Thymus (tissue), 11 donors: ENCODE measurements around the gene RANBP10. TPM values are rescaled to one million over a fixed set of nuclear protein-coding genes. Genes with fewer than 3 reads are reported as not detected.
"Not testable (repeated sequence)": the region's sequence is repeated elsewhere in the genome, so short reads cannot be mapped to it uniquely, and the experiment has no call there.

Source experiments
- DNase-seq, 9 donors: peaks; one replicate each; pipeline ENCODE4 v3.0.0-alpha.2; 2013; ENCODE audit warnings: low spot score in 9 of 9, low read depth in 6 of 9, missing footprints in 1 of 9
- H3K27ac ChIP-seq, 2 donors: one replicate each; pipeline ENCODE4 v1.5.1; 2013; ENCODE audit warnings: control low read depth in 1 of 2, low read depth in 1 of 2, low read length in 1 of 2, mild to moderate bottlenecking in 1 of 2, moderate library complexity in 1 of 2
- H3K27me3 ChIP-seq, 2 donors: one replicate each; pipeline ENCODE4 v1.5.1; 2013; ENCODE audit warnings: low read length in 1 of 2; ENCODE audit not compliant: control insufficient read depth in 2 of 2, insufficient read depth in 1 of 2
- H3K36me3 ChIP-seq, 2 donors: one replicate each; pipeline ENCODE4 v1.5.1; 2013; ENCODE audit warnings: low read length in 1 of 2, mild to moderate bottlenecking in 1 of 2, moderate library complexity in 1 of 2; ENCODE audit not compliant: control insufficient read depth in 2 of 2, insufficient read depth in 2 of 2
- H3K4me1 ChIP-seq, 2 donors: one replicate each; pipeline ENCODE4 v1.5.1; 2013; ENCODE audit warnings: low read length in 2 of 2; ENCODE audit not compliant: control insufficient read depth in 2 of 2, insufficient read depth in 2 of 2
- H3K4me3 ChIP-seq, 2 donors: one replicate each; pipeline ENCODE4 v1.5.1; 2013; ENCODE audit warnings: low read length in 2 of 2, control low read depth in 1 of 2, mild to moderate bottlenecking in 1 of 2
- H3K9me3 ChIP-seq, 2 donors: one replicate each; pipeline ENCODE4 v1.5.1; 2013; ENCODE audit warnings: low read length in 1 of 2, mild to moderate bottlenecking in 1 of 2; ENCODE audit not compliant: control insufficient read depth in 2 of 2, insufficient read depth in 1 of 2
- WGBS: extraction: QIAGEN DNeasy Blood & Tissue Kit; methylation state at CpG from one replicate; pipeline ENCODE4 v1.1.7; 2013; 5-methylcytosine and 5-hydroxymethylcytosine counted together
- polyA plus RNA-seq: library from polyadenylated mRNA; stranded (reverse); fragments of 200-250 nt; gene quantifications from one replicate; pipeline ENCODE4 v1.2.3, GENCODE V29; 2013
- total RNA-seq: library from RNA; stranded (reverse); fragments of 120-200 nt; gene quantifications from one replicate; pipeline ENCODE4 v1.2.4, GENCODE V29; 2013
- donor health status: healthy.

RANBP10 gene
- total and polyA plus RNA-seq, 2 donors: 3.7 to 10.7 TPM

DNA sequence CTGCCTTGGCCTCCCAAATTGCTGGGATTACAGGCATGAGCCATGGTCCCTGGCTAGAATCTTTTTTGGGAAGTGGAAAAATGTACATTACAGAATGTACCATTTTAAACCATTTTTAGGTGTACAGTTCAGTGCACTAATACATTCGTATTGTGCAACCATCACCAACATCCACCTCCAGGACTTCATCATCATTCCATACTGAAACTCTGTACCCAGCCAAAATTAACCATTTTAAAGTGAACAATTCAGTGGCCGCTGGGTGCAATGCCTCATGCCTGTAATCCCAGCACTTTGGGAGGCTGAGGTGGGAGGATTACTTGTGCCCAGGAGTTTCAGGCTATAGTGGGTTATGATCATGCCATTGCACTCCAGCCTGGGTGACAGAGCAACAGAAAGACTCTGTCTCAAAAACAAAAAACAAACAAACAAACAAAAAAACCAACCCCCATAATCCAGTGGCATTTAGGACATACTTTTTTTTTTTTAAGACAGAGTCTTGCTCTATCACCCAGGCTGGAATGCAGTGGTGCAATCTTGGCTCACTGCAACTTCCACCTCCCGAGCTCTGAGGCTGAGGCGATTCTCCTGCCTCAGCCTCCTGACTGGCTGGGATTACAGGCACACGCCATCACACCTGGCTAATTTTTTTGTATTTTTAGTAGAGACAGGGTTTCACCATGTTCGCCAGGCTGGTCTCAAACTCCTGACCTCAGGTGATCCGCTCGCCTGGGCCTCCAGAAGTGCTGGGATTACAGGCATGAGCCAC, 112.7 kb downstream of the RANBP10 start:
- not testable (repeated sequence) for H3K9me3 ChIP-seq, H3K4me1 ChIP-seq, H3K27ac ChIP-seq, H3K4me3 ChIP-seq, H3K27me3 ChIP-seq, H3K36me3 ChIP-seq, DNase-seq
- 98% methylated on average over 8 of the region's 8 CpGs for WGBS

DNA sequence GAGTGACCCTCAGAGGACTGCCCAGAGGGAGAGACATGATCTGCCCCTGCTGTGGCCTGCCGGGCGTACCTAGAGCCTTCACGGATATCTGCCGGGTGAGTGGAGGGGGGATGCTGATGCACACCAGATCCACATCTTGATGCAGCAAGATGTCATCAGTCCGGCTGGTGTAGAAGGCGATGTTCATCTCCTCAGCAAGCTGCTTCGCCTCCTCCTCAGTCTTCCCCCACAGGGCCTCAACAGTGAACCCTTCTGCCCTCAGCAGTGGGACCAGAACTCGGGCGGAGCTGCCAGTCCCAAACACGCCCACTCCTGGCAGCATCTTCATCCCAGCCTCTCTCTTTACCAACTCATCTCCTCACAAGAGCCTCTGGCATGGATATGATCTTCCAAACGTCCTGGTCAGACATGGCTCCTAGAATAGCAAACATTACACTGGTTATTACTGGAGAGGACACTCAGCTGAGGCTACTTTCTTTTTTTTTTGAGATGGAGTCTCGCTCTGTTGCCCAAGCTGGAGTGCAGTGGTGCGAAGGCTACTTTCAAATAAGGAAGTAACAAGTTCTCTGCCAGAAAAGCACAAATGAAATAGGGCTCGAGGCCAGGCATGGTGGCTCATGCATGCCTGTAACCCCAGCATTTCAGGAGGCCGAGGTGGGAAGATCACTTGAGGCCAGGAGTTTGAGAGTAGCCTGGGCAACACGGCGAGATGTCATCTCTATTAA, 120.8 kb downstream of the RANBP10 start:
- 97% methylated on average over 17 of the region's 17 CpGs for WGBS
- no peak overlapping the region for H3K4me3 ChIP-seq
- no peak for DNase-seq
- no peaks in the 10 kb centered on the region for H3K27me3 ChIP-seq
- peaks cover 21 to 27% of the 10 kb centered on the region in 2 donors for H3K36me3 ChIP-seq
- no peaks in the 10 kb centered on the region for H3K9me3 ChIP-seq
- H3K27ac ChIP-seq: no peak overlapping the region
- H3K4me1 ChIP-seq: no peaks in the 10 kb centered on the region

DNA sequence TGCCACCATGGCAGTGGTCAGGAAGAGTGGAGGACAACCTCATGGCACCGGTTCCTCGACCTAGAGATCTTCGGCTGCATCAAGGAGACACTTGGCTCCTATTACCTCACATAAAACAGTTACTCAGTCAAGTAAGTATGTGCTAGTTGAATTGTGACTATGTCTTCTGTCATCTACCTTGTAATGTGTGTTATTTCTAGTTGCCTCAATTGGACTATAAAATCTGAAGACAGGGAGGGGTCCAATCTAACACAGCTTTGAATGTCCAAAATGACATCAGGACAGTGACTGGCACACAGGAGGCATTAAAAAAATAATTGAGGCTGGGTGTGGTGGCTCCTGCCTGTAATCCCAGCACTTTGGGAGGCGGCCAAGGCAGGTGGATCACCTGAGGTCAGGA, 122.6 kb downstream of the RANBP10 start:
- no peaks in the 10 kb centered on the region for H3K9me3 ChIP-seq
- H3K27me3 ChIP-seq: no peaks in the 10 kb centered on the region
- H3K4me1 ChIP-seq: no peaks in the 10 kb centered on the region
- no peak for DNase-seq
- no peak overlapping the region for H3K27ac ChIP-seq
- WGBS: 98% methylated on average over 4 of the region's 4 CpGs
- H3K36me3 ChIP-seq: peaks cover 21 to 27% of the 10 kb centered on the region in 2 donors
- H3K4me3 ChIP-seq: no peak overlapping the region

DNA sequence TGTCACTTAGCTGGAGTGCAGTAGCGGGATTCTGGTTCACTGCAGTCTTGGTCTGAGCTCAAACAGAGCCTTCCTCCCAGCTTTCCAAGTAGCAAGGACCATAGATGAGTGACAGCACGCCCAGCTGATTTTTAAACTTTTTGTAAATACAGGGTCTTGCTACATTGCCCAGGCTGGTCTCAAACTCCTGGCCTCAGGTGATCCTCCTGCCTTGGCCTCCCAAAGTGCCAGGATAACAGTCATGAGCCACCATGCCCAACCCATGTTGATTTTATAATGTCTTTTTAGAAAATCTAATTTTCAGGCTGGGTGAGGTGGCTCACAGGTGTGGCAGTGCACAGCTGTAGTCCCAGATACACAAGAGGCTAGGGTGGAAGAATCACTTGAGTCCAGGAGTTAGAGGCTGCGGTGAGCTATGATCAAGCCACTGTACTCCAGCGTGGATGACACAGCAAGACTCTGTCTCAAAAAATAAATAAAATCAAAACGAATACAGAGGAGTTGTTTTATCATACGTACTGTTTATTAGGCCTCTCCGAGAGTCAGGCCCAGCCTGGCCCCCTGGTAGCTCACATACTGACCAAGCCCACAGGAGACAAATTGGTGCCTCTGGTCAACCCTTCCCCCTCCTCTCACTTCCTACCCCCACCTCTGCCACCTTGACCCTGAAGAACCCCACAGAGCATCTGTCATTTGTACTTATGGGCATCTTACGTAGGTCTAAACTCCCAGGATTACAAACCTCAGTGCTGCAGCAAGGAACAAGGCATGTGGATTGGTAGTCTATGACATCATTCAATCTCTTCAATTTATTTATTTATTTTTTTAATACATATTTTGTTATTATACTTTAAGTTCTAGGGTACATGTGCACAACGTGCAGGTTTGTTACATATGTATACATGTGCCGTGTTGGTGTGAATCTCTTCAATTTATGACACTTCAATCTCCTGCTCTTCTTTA, 126.1 kb downstream of the RANBP10 start:
- Histone ChIP-seq H3K36me3 (peaks cover 26 to 28% of the 10 kb centered on the region in 2 donors), H3K9me3 (no peaks in the 10 kb centered on the region), H3K4me1 (no peaks in the 10 kb centered on the region), H3K27ac (no peak overlapping the region), H3K27me3 (no peaks in the 10 kb centered on the region), H3K4me3 (no peak overlapping the region)
- WGBS: over 99% methylated on average over 10 of the region's 10 CpGs
- DNase-seq: no peak

- Histone ChIP-seq H3K4me1 (peaks cover 0 to 3% of the 10 kb centered on the region in 2 donors), H3K27ac (no peak overlapping the region), H3K4me3 (no peak overlapping the region), H3K36me3 (peaks cover 15 to 20% of the 10 kb centered on the region in 2 donors), H3K9me3 (no peaks in the 10 kb centered on the region), H3K27me3 (no peaks in the 10 kb centered on the region)
- WGBS: 97% methylated on average over 12 of the region's 12 CpGs
- no peak for DNase-seq
These were observed 127.9 kb downstream of the RANBP10 start for GRCh38 chr16:67678354-67679023.

GRCh38 chr16:67677712-67678111, 128.6 kb downstream of the RANBP10 start:
- peaks cover 0 to 5% of the 10 kb centered on the region in 2 donors for H3K4me1 ChIP-seq
- DNase-seq: no peak
- no peak overlapping the region for H3K27ac ChIP-seq
- no peak overlapping the region for H3K4me3 ChIP-seq
- peaks cover 10 to 16% of the 10 kb centered on the region in 2 donors for H3K36me3 ChIP-seq
- H3K27me3 ChIP-seq: no peaks in the 10 kb centered on the region
- 96% methylated on average over 1 of the region's 1 CpG for WGBS
- H3K9me3 ChIP-seq: no peaks in the 10 kb centered on the region

DNA sequence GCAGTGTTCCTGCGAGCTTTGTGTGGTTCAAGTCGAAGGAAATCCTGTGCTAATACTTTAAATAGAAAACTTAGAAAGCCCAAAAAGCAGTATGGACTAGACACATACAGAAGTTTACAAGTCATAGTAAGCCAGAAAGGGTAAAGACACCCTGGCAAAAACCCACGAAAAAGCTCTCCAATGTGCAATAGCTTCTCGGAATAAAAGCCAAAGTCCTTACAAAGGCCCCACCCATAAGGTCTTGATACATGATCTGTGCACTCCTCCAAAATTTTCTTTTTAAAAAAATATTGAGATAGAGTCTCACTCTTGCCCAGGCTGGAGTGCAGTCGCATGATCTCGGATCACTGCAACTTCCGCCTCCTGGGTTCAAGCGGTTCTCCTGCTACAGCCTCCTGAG, 129.4 kb downstream of the RANBP10 start:
- H3K36me3 ChIP-seq: peaks cover 10 to 16% of the 10 kb centered on the region in 2 donors
- H3K9me3 ChIP-seq: no peaks in the 10 kb centered on the region
- H3K27ac ChIP-seq: no peak overlapping the region
- H3K4me1 ChIP-seq: peaks cover 0 to 5% of the 10 kb centered on the region in 2 donors
- H3K4me3 ChIP-seq: no peak overlapping the region
- no peaks in the 10 kb centered on the region for H3K27me3 ChIP-seq
- no peak for DNase-seq
- 84% methylated on average over 8 of the region's 8 CpGs for WGBS

- Histone ChIP-seq H3K9me3 (no peaks in the 10 kb centered on the region), H3K27ac (no peak overlapping the region), H3K36me3 (peaks cover 10 to 16% of the 10 kb centered on the region in 2 donors), H3K4me3 (no peak overlapping the region), H3K4me1 (peaks cover 0 to 5% of the 10 kb centered on the region in 2 donors), H3K27me3 (no peaks in the 10 kb centered on the region)
- WGBS: 94% methylated on average over 4 of the region's 4 CpGs
- DNase-seq: no peak
These were observed 129.8 kb downstream of the RANBP10 start for GRCh38 chr16:67676516-67676915.
